GM20431 (cell line): ENCODE measurements around the gene TBC1D20.
"Not testable (repeated sequence)": the region's sequence is repeated elsewhere in the genome, so short reads cannot be mapped to it uniquely, and the experiment has no call there.

Source experiments
- in situ Hi-C: fragments of 300-500 bp; cut with MseI, MboI; formaldehyde crosslinking; loops from one replicate; pipeline ENCODE4 v1.15.0; 2020; ENCODE audit warnings: low sequenced_read_pairs; ENCODE audit not compliant: unreplicated experiment

TBC1D20 gene

DNA sequence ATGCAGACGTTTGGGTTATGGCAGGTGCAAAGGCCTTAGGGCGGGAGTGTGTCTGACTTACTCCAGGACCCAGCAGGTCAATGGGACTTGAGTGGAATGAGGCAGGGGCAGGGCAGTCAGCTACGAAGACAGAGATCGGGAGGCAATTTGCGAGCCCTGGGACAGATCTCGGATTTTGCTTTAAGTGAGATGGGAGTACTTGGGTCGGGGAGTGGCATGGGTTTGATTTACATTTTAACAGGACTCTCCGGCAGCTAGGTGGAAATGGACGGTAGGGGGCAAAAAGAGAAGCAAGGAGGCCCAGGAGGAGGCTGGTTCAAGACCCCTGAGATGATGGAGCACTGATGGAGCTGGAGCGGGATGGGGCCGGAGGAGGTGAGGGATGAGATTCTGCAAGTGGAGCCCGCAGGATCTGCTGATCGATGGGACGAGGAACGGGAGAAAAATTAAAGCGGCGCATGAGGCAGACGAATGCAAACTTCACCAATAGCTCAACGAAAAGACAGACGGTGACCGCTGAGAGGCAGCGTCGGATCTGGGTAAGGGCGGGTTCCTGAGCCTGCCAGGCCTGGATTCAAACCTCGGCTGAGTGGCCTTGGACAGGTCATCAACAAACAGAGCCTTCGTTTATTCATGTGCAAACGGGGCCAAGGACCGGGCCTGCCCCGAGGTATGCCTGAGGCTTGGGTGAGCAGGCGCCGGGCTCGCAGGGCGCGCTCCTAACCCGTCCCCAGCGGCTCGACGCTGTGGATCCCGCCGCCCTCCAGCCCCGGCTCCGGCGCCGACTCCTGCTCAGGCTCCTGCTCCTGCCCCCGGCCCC is 55.0 kb downstream of the TBC1D20 start:
- in situ Hi-C loops = no loop called here

DNA sequence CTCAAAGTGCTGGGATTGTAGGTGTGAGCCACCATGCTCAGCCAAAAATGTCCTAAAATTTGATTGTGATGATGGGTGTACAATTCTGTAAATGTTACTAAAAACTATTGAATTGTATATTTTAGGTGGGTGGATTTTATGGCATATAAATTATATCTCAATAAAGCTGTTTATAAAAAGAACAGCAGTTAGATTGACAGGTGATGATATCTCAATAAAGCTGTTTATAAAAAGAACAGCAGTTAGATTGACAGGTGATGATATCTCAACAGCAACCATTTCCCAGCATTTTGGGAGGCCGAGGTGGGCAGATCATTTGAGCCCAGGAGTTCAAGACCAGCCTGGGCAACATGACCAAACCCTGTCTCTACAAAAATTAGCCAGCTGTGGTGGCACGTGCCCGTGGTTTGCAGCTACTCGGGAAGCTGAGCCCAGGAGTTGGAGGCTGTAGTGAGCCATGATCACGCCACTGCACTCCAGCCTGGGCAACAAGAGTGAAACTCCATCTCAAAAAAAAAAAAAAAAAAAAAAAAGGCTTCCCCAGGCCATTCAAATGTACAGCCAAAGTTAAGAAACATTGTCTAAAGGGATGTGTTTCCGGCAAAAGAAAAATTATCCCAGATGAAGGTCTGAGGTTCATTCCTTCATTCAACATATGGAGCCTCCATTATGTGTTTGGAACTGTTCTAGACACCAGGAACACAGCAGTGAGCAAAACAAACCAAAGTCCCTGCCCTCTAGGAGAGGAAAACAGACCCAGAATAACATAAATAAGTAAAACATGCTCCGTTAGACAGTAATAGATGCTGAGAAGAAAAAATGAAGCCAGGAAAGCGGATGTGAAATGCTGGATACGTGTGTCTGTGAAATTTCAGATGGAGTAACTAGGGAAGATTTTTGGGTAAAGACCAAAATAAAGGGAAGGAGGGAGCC is 55.9 kb downstream of the TBC1D20 start:
- in situ Hi-C loops = no loop called here

DNA sequence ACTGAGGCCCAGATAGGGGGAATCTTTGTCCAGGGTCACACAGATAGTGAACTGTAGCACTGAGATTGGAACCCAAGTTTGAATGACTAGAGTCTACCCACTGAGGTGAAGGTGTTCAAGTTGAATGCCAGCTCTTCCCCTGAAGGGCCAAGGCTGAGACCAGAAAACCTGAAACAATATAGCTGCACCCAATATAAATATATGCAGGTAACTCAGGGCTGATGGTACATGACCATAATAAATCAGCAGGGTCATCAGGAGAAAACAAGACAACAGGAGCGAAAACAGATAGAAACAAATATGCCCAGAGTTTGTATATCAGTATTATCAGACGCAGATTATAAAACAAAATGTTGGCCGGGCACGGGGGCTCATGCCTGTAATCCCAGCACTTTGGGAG is 58.2 kb downstream of the TBC1D20 start:
- in situ Hi-C loops = no loop called here

DNA sequence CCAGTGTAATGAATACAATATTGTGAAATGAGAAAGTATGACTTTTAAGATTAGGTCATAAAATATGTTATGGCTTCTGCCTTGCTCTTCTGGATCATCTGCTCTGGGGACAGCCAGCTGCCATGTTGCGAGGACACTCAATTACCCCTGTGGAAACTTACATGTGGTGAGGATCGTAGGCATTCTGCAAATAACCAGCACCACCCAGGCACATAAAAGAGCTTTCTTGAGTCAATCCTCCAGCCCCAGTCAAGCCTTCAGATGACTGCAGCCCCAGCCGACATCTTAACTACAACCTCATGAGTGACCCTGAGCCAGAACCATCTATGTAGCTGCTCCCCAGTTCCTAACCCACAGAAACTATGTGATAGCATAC is 58.8 kb downstream of the TBC1D20 start:
- in situ Hi-C loops = no loop called here

DNA sequence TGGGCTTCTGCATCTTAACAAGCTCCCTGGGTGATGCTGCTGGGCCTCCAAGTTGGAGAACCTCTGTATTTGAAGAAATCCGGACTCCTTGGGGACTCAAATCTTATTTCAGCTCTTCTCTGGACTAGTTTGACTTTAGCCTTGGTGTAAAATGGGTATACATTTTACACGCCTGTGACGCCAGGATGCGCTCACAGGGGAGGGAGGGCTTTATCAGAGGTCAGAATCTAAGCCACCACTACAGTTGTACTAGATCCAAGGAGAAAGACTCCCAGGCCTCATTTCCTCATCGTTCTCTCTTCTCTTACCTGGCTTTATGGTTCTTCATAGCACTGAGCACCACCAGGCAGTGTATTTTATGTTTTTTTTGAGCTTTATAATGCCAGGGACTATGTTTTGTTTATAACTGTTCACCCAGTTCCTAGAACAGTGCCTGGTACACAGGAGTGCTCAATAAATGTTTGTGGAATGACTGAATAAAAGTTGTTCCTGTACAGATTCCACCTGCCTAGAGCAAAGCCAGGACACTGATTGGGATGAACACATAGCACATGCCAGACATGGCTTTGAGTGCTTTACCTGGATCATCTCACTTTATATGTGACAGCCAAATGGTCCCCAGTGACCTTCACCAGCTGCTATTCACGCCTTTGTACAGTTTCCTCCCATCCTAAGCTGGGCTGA is 59.3 kb downstream of the TBC1D20 start:
- in situ Hi-C loops = no loop called here

DNA sequence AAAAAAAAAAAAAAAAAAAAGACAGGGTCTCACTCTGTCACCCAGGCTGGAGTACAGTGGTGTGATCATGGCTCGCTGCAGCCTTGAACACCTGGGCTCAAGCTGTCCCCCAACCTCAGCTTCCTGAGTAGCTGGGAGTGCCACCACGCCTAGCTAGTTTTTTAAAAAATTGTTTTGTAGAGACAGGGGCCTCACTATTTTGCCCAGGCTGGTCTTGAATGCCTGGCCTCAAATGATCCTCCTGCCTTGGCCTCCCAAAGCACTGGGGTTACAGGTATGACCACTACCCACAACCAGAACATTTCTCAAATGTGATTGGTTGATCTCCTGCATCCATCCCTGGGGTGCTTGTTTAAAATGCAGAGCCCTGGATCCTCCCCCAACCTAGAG is 59.8 kb downstream of the TBC1D20 start:
- in situ Hi-C loops = no loop called here

DNA sequence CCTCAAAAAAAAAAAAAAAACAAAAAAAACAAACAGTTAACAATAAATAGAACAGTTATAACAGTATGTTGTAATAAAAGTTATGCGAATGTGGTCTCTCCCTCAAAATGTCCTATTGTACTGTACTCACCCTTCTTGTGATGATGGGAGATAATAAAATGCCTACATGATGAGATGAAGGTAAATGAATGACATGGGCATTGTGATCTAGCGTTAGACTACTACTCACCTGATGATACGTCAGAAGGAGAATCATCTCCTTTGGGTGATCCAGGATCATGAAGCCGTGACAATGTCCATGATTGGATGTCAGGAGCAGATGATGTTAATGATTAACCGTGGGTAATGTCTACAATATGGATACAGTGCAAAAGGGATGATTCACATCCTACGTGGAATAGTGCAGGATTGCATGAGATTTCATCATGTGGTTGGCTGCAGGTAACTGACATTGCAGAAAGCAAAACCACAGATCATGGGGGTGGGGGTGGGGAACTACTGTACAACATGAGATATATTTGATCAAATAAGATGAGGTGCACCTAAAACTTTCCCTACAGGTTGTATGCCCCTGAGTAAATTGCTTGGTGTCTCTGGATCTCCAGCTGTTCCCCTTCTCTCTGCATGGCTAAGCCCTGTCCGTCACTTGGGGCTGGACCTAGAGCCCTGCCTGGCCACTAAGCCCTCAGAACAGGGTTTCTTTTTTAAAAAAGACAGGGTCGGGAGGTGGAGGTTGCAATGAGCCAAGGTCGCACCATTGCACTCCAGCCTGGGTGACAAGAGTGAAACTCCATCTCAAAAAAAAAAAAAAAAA is 60.4 kb downstream of the TBC1D20 start:
- in situ Hi-C loops = no loop called here

DNA sequence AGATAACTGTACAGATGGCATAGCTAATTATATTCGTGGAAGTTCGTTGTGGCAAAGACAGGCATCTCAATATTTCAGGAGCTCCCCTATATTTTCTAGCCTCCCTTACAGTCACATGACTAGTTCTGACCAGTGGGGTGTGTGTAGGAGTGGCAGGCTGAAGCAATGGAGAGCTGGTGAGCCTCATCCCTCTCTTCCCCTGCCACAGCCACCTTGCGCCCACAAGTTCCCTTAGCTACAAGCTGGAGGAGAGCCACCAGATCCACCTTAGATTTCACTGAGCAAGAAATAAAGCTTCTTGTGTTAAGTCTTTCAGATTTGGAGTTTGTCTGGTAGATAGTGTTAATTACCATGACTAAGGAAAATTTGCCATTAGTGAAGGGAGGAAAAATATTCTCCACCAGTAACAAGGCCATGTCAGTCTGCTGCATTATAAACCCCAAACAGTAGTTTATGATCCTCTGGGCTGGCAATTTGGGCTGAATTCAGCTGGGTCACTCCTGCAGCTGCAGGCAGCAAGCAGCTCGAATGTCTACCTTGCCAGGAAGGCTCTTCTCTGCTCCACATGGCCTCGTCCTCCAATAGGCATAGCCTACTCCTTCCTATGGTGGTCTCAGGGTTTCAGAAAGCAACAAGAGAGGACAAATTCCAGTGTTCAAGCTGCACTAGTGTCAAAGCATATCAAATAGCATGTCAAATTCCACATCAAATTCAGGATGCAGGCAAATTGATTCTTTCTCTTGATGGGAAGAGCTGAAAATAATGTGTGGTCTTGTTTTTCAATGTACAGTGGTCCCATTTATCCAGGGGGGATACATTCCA is 61.7 kb downstream of the TBC1D20 start:
- in situ Hi-C loops = no loop called here

DNA sequence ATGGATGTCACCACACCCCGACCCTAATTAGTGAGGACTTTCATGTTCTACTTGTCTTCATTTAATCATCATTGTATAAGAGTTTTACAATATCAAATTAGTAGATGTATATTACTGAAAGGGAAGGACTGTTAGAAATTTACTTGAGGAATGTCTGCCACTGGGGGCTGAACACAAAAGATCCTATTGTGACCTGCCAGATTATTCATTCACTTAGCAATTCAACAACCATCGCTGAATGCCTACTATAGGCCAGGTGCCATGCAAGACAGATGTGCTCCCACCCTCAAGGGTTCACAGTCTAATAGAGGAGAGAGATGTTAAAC is 62.2 kb downstream of the TBC1D20 start:
- in situ Hi-C loops = no loop called here

DNA sequence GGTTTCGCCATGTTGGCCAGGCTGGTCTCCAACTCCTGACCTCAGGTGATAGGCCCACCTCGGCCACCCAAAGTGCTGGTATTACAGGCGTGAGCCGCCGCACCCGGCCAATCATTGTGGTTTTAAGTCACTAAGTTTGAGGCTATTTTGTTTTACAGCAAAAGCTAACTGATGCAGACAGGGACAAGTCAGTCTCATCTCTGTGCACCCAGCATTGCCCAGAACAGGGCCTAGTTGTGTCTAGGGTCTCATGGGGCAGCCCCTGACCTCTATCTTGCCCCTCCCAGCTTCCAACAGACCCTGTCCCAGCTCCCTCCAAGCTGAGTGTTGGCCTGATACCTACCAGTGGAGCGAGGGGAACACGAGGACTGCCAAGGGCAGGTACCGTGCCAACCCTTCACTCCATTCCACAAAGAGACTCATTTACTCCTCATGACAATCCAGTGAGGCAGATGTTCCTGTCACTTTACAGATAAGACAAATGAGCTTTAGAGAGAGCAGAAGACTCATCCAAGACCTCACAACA is 63.1 kb downstream of the TBC1D20 start:
- in situ Hi-C loops = no loop called here

DNA sequence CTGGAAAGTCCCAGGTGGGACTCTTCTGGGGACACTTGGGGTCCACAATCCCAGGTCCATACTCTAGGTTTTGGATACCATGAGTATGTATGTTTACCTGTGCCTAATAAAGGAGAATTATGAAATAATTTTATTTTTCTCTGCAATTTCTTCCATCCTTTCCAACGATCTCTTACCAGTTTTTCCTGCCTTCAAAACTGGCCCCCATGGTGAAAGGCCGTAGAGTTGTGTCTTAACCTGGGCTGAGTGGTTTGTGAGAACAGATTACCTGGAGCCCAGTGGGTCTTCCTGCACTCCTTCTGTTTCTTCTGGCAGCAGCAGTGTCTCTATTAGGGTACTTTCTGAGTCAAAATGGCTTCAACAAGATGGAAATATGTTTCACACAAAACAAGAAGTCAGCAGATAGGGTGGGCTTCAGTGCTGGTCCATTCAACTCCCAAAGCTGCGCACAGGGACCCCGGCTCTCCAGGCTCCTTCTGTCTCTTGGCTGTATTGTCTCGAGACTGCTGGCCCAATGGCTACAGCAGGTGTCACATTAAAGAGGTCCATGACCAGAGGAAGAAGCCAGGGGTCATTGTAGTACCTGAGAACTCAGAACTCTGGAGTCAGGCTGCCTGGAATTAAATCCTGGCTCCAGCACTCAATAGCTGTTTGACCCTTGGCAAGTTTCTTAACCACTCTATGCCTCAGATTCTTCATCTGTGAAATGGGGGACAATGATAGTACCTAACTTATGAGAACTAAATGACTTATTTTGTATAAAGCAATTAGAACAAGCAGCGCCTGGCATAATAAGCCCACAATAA is 64.7 kb downstream of the TBC1D20 start:
- in situ Hi-C loops = no loop called here

DNA sequence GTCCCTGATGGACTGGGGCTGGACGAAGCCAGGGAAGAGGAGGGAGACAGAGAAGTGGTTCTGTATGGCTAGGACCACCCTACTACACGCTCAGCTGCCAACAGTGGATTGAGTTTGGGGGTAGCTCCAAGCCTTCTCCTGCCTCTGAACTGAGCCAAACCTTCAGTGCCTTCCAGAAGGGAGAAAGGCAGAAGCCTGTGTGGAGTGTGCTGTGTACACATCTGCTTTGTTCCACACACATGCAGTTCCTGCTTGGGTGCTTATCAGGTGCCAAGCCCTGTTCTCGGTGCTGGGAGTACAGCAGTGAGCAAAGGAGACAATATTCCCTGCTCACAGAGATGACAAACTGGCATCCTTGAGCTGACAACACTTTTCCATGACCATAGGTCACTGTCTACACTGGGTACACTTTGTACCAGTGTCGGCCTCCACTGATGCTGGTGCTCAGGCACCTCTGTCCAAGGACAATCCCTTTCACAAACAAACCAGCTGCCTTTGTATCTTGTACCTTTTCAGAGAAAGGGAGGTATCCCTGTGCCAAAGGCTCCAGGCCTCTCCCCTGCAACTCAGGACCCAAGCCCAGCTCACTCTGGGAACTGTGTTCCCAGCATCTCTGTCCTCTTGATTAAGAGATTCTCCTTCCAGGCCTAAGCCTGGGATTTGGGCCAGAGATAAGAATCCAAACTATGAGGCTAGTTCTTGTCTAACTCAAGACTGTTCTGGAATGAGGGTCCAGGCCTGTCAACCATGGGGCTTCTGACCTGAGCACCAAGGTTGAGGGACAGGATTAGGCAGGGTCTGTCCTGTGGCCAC is 65.5 kb downstream of the TBC1D20 start:
- in situ Hi-C loops = no loop called here

DNA sequence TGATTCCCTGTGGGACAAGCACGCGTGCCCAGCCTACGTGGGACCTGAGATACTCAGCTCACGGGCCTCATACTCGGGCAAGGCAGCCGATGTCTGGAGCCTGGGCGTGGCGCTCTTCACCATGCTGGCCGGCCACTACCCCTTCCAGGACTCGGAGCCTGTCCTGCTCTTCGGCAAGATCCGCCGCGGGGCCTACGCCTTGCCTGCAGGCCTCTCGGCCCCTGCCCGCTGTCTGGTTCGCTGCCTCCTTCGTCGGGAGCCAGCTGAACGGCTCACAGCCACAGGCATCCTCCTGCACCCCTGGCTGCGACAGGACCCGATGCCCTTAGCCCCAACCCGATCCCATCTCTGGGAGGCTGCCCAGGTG is 66.1 kb downstream of the TBC1D20 start:
- in situ Hi-C loops = no loop called here

DNA sequence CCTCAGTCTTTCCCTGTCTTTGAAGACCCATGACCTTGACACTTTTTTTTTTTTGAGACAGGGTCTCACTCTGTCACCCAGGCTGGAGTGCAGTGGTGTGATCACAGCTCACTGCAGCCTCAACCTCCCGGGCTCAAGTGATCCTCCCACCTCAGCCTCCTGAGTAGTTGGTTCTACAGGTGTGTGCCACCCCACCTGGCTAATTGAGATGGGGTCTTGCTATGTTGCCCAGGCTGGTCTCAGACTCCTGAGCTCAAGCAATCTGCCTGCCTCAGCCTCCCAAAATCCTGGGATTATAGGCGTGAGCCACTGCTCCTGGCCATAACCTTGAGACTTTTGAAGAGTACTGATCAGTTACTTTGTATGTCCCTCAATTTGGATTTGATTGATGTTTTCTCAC is 69.0 kb downstream of the TBC1D20 start:
- in situ Hi-C loops = not testable (repeated sequence)

DNA sequence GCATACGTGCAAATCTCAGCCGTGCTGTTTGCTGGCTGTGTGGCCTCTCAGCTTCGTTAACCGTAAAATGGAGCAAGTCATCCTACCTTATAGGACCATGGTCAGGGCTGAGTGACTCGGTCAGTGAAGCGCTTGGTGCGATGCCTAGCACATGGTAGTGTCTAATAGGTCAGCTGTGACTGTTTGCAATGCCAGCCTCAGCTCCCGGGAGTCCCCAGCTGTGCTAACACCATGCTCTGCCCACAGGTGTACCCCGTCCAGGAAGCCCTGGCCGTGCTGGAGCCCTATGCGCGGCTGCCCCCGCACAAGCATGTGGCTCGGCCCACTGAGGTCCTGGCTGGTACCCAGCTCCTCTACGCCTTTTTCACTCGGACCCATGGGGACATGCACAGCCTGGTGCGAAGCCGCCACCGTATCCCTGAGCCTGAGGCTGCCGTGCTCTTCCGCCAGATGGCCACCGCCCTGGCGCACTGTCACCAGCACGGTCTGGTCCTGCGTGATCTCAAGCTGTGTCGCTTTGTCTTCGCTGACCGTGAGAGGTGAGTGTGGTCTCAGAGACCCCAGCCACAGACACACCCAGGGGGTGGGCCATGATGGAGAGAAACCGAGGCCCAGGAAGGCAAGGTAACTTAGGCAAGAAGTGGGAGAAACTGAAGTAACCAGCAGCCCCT is 71.2 kb downstream of the TBC1D20 start:
- in situ Hi-C loops = no loop called here

DNA sequence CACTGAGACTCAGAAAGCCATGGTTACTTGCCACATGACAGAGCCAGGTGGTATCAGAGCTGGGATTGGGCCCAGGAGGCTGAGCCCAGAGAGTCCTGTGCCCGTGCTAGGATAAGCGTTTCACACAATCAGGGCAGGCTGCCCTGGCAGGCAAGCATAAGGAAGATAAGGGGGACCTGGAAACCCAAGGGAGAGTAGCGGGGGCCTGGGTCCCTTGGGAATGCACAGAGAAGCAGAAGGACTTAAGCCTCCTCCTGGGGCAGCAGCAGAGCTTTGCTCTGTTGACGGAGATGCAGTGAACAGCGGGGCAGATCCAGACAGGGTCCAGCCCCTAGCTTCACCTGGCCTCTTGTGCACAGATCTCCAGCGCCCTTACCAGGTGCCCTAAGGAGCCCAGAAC is 73.1 kb downstream of the TBC1D20 start:
- in situ Hi-C loops = no loop called here
